ENCODE measurements around the gene OLR1.

DNA sequence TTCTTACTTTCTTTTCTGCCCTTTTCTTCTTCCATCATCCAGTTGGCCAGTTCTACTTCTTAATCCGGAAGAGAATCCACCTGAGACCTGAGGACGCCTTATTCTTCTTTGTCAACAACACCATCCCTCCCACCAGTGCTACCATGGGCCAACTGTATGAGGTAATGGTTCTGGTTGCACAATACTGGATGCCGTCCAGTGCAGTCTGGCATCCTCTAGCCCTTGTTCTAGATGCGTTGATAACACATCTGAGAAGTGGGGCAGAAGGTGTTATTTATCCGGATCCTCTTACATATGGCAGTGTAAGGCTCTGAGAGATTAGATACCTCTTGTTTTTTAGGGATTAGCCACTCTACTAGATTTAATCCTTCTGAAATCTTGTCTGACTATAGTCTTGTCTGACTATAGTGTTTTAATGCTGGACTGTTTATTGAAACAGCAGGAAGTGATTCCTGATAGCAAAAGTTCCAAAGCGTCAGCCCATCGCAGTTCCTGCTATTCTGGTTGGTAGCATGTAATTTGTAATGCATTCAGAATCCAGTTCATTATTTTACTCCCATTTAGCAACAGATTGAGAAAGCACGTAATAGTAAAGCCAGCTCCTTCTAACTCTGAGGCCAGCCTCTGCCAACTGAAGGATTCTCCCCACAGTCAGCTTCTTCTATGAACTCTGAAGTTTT is 48.6 kb upstream of the OLR1 start:
- no peak for TF ChIP-seq ZNF671 (CRISPR knock-in tag; IDR thresholded peaks at IDR 0.05)
- TF ChIP-seq, protein P1, sequence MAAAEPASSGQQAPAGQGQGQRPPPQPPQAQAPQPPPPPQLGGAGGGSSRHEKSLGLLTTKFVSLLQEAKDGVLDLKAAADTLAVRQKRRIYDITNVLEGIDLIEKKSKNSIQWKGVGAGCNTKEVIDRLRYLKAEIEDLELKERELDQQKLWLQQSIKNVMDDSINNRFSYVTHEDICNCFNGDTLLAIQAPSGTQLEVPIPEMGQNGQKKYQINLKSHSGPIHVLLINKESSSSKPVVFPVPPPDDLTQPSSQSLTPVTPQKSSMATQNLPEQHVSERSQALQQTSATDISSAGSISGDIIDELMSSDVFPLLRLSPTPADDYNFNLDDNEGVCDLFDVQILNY (CRISPR knock-in tag; IDR thresholded peaks at IDR 0.05): no peak
- TF ChIP-seq, protein P2, sequence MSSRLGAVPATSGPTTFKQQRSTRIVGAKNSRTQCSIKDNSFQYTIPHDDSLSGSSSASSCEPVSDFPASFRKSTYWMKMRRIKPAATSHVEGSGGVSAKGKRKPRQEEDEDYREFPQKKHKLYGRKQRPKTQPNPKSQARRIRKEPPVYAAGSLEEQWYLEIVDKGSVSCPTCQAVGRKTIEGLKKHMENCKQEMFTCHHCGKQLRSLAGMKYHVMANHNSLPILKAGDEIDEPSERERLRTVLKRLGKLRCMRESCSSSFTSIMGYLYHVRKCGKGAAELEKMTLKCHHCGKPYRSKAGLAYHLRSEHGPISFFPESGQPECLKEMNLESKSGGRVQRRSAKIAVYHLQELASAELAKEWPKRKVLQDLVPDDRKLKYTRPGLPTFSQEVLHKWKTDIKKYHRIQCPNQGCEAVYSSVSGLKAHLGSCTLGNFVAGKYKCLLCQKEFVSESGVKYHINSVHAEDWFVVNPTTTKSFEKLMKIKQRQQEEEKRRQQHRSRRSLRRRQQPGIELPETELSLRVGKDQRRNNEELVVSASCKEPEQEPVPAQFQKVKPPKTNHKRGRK (CRISPR knock-in tag; IDR thresholded peaks at IDR 0.05; ENCODE audit: borderline replicate concordance): no peak
- TF ChIP-seq, protein P3, sequence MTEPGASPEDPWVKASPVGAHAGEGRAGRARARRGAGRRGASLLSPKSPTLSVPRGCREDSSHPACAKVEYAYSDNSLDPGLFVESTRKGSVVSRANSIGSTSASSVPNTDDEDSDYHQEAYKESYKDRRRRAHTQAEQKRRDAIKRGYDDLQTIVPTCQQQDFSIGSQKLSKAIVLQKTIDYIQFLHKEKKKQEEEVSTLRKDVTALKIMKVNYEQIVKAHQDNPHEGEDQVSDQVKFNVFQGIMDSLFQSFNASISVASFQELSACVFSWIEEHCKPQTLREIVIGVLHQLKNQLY (CRISPR knock-in tag; IDR thresholded peaks at IDR 0.05): no peak
- TF ChIP-seq, protein P4, sequence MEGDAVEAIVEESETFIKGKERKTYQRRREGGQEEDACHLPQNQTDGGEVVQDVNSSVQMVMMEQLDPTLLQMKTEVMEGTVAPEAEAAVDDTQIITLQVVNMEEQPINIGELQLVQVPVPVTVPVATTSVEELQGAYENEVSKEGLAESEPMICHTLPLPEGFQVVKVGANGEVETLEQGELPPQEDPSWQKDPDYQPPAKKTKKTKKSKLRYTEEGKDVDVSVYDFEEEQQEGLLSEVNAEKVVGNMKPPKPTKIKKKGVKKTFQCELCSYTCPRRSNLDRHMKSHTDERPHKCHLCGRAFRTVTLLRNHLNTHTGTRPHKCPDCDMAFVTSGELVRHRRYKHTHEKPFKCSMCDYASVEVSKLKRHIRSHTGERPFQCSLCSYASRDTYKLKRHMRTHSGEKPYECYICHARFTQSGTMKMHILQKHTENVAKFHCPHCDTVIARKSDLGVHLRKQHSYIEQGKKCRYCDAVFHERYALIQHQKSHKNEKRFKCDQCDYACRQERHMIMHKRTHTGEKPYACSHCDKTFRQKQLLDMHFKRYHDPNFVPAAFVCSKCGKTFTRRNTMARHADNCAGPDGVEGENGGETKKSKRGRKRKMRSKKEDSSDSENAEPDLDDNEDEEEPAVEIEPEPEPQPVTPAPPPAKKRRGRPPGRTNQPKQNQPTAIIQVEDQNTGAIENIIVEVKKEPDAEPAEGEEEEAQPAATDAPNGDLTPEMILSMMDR (IDR thresholded peaks at IDR 0.05): no peak
- TF ChIP-seq, protein P5, sequence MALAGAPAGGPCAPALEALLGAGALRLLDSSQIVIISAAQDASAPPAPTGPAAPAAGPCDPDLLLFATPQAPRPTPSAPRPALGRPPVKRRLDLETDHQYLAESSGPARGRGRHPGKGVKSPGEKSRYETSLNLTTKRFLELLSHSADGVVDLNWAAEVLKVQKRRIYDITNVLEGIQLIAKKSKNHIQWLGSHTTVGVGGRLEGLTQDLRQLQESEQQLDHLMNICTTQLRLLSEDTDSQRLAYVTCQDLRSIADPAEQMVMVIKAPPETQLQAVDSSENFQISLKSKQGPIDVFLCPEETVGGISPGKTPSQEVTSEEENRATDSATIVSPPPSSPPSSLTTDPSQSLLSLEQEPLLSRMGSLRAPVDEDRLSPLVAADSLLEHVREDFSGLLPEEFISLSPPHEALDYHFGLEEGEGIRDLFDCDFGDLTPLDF (CRISPR knock-in tag; IDR thresholded peaks at IDR 0.05): no peak
- no peak for TF ChIP-seq KAT7 (CRISPR knock-in tag; IDR thresholded peaks at IDR 0.05; ENCODE audit: borderline replicate concordance)
- TF ChIP-seq, protein P6, sequence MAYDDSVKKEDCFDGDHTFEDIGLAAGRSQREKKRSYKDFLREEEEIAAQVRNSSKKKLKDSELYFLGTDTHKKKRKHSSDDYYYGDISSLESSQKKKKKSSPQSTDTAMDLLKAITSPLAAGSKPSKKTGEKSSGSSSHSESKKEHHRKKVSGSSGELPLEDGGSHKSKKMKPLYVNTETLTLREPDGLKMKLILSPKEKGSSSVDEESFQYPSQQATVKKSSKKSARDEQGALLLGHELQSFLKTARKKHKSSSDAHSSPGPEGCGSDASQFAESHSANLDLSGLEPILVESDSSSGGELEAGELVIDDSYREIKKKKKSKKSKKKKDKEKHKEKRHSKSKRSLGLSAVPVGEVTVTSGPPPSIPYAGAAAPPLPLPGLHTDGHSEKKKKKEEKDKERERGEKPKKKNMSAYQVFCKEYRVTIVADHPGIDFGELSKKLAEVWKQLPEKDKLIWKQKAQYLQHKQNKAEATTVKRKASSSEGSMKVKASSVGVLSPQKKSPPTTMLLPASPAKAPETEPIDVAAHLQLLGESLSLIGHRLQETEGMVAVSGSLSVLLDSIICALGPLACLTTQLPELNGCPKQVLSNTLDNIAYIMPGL (CRISPR knock-in tag; IDR thresholded peaks at IDR 0.05): no peak
- TF ChIP-seq MYBL2 (CRISPR knock-in tag; IDR thresholded peaks at IDR 0.05): no peak
- TF ChIP-seq, protein P7, sequence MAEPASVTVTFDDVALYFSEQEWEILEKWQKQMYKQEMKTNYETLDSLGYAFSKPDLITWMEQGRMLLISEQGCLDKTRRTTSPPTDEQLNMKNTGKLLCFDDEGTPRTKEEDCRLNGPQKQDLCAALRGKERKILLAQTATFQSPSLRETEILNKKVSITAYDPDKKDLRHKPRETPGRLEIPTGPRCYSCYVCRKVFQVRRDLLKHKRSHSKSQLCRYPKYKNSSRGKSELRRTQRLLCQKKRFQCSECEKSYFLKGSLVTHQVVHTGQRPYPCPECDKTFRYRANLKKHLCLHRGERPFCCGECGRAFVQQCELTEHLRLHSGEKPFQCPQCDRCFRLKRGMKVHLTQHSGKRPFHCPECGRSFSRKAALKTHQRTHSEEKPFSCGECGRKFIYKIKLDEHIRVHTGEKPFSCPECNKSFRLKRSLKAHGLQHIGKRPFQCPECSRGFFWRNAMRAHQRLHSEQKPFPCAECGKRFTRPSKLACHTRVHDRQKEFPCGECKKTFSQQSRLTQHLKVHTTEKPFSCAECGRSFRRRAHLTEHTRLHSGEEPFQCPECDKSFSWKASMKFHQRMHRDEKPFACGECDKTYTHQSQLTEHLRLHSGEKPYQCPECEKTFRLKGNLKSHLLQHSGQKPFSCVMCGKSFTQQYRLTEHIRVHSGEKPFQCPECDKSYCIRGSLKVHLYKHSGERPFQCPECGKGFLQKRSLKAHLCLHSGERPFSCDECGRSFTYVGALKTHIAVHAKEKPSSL (CRISPR knock-in tag; conservative IDR thresholded peaks at IDR 0.05): no peak
